ENCODE data around the gene AOC2.
"Not testable (repeated sequence)": the region's sequence is repeated elsewhere in the genome, so short reads cannot be mapped to it uniquely, and the experiment has no call there.

The AOC2 gene

GRCh38 chr17:42853968-42854790 is 9.8 kb downstream of the AOC2 start:
- DNase-seq: no peak

- no peak for DNase-seq
Observed at GRCh38 chr17:42855048-42855596, 10.7 kb downstream of the AOC2 start.

DNA sequence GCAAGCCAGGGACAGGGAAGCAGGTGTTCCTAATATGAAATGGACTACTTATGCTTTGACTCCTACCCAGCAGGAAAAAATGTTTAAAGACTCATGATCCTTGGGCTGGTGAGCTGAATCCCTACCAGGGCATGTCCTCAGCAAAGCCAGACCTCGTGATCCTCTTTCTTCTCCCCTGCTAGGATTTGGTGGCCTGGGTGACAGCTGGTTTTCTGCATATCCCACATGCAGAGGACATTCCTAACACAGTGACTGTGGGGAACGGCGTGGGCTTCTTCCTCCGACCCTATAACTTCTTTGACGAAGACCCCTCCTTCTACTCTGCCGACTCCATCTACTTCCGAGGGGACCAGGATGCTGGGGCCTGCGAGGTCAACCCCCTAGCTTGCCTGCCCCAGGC is 11.7 kb downstream of the AOC2 start:
- DNase-seq: not testable (repeated sequence)

GRCh38 chr17:42856516-42856915 is 12.1 kb downstream of the AOC2 start:
- not testable (repeated sequence) for DNase-seq

- no peak for DNase-seq
Observed at GRCh38 chr17:42857389-42857788, 13.0 kb downstream of the AOC2 start.

GRCh38 chr17:42865638-42866094 is 21.3 kb downstream of the AOC2 start:
- DNase-seq: no peak

DNA sequence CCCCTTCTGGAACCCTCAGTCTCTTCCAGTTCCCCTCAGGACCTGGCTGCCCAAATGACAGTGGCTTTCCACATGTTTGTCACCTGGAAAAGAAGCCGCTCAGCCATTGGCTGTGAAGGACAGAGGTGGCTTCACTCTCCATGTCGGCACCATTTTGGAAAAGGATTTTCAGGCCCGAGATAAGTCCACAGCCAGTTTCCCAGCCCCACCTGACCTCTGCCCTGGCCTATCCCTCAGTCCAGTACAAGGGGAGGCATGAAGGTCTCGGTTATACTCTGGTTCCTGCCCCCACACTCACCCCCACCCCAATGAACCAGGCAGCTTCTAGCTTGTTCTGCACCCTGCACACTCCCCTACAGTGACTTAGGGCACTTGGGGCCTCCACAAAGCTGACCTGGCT is 21.8 kb downstream of the AOC2 start:
- DNase-seq: no peak

DNA sequence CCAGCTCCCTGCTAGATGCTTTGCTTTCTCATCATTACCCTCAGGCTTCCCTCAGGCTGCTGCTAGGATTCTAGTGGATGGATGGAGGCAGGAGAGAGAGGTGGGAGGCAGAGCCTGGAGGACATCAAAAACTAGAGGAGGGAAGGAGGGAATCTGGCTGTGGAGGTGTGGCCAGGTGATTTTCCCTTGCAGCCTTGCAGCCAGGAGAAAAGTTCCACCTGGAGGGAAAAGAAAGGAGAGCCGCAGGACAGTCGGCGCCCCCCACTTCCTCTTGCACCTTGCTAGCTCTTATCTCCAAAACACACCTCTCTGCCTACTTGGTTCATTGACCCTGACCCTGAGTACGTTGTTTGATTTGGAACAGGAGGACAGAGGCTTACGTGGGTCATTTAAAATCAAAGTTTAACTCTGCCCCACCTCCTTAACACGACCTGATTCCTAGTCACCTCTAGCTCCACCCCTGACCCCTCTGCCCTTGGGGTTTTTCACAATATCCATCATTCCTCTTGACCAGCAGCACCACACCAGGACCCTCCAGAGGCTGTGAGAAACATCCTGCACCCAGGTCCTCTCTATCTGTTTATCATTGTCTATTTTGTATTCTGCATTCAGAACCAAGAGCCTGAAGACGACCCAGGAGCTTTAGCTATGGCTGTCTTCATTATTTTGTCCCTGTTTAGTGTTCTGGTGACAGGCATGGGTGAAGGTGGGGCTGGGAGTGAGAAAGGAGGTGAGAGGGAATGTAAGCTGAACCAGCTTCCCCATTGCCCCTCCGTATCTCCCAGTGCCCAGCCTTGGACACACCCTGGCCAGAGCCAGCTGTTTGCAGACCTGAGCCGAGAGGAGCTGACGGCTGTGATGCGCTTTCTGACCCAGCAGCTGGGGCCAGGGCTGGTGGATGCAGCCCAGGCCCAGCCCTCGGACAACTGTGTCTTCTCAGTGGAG is 22.5 kb downstream of the AOC2 start:
- DNase-seq: no peak

GRCh38 chr17:42867694-42868261 is 23.4 kb downstream of the AOC2 start:
- not testable (repeated sequence) for DNase-seq

- DNase-seq: no peak
Observed at GRCh38 chr17:42868338-42868737, 24.0 kb downstream of the AOC2 start.

DNA sequence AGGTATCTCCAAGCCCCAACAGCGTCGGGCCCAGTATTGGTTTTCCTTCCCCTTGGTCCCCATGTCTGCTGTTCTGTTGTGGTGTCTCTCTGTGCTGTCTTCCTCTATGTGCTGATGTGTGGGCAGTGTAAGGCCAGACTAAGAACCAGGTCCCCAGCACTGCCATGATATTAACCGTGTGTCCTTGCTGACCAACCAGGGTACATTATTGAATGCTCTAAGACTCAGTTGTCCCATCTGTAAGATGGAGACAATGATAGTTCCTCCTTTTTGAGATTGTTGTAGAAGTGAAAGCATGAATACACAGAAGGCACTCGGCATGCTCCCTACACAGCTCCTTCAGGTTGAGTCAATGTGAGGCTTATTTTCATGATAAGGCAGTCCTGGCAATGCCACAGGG is 27.3 kb downstream of the AOC2 start:
- DNase-seq: no peak

- no peak for DNase-seq
Observed at GRCh38 chr17:42872251-42872965, 28.0 kb downstream of the AOC2 start.

- DNase-seq: no peak
Observed at GRCh38 chr17:42873315-42873714, 28.9 kb downstream of the AOC2 start.

- DNase-seq: not testable (repeated sequence)
Observed at GRCh38 chr17:42873932-42874695, 29.7 kb downstream of the AOC2 start.

GRCh38 chr17:42877037-42877436 is 32.7 kb downstream of the AOC2 start:
- no peak for DNase-seq

GRCh38 chr17:42878123-42878880 is 33.9 kb downstream of the AOC2 start:
- no peak for DNase-seq

DNA sequence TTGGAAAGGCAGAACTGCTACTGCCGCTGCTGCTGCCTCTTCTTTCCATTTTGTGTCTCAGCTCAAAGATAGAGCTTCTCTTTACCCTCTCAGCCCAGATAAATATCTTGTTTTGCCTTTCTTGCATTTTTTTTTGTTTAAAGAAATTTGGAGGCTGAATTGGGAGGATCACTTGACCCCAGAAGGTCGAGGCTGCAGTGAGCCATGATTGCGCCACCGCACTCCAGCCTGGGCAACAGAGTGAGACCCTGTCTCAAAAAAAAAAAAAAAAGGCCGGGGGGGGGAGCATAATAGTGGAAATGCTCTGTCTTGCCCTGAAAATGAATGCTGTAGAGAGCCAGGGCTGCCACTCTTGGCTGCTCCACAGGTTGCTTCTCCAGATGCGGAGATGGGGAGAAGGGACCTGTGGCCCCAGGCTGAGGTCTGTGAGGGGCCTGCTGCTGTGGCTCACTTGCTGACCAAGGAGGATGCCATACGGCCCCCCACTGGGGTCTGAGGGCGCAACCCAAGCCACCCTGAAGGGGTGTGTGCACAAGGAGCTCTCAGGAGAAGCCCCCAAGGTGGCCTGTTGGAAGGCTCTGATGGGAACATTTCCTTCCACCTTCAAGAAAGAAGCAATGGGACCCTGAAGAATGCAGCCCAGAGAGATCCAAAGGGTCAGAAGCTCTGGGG is 34.7 kb downstream of the AOC2 start:
- DNase-seq: no peak

DNA sequence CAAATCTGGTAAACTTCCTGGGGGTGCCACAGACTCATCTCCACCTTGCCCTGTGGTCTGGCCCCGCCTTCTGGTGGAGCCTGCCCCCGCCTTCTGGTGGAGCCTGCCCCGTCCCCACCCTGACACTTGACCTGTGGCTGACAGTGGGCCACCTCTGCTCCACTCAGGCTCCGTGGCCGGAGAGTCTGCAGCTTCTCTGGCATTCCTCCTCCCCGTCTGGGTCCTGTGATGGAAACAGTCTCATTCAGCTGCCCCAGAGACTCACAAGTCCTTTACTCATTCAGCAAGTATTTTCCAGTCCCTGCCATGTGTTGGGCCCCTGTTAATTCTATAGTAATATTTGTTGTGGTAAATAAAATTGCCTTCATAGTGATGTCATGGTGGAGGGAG is 35.2 kb downstream of the AOC2 start:
- DNase-seq: no peak

DNA sequence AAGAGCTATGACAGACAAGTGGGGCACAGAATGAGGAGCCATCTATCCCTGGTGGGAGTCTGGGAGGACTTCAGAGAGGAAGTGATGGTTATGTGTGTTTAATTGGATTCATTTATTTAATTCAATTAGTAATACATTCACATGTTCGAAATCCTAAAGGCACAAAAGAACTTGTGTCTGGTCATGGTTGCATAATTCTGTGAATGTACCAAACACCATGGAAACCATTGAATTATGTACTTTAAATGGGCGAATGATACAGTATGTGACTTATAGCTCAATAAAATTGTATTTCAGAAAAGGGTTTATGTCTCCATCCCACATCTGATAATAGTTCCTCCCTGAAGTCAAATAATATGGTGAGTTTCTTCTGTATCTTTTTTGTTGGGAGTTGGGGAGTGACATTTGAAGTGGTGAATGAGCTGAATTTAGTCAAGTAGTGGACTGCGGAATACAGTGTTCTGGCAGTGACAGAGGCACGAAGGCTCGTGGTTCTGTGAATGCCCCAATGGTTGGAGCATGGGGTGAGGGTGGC is 36.5 kb downstream of the AOC2 start:
- no peak for DNase-seq

- DNase-seq: not testable (repeated sequence)
Observed at GRCh38 chr17:42881706-42882105, 37.3 kb downstream of the AOC2 start.
